Fibroblast of peridontal ligament (primary cell): ENCODE measurements around the gene KRTAP4-16.
"Not testable (repeated sequence)": the region's sequence is repeated elsewhere in the genome, so short reads cannot be mapped to it uniquely, and the experiment has no call there.

ENCODE experiments used
- DNase-seq: peaks from one replicate; pipeline ENCODE4 v3.0.0-alpha.2; 2010; ENCODE audit errors: extremely low read depth

The KRTAP4-16 gene

GRCh38 chr17:41119696-41120690 is 18.0 kb upstream of the KRTAP4-16 start:
- not testable (repeated sequence) for DNase-seq

- no peak for DNase-seq
These were observed 16.7 kb upstream of the KRTAP4-16 start for GRCh38 chr17:41118721-41119120.

GRCh38 chr17:41117846-41118386 is 15.9 kb upstream of the KRTAP4-16 start, which contains the start of gene KRTAP4-11:
TSS of gene KRTAP4-11 (minus strand) at chr17:41118373. CDS start at chr17:41118315, 58 bp downstream.
- not testable (repeated sequence) for DNase-seq

GRCh38 chr17:41116297-41116696 is 14.3 kb upstream of the KRTAP4-16 start:
- no peak for DNase-seq

- no peak for DNase-seq
These were observed 9.3 kb upstream of the KRTAP4-16 start for GRCh38 chr17:41111151-41111885.

GRCh38 chr17:41108728-41109386 is 6.8 kb upstream of the KRTAP4-16 start:
- DNase-seq: not testable (repeated sequence)

GRCh38 chr17:41107941-41108450 is 6.0 kb upstream of the KRTAP4-16 start:
- peak; percentile 58 for DNase-seq

GRCh38 chr17:41105347-41105746 is 3.3 kb upstream of the KRTAP4-16 start, which contains the start of gene KRTAP4-9:
TSS of gene KRTAP4-9 (plus strand) at chr17:41105389. CDS start at chr17:41105389, 0 bp downstream.
- not testable (repeated sequence) for DNase-seq

GRCh38 chr17:41104386-41105038 is 2.5 kb upstream of the KRTAP4-16 start:
- DNase-seq: peak; percentile 63

- DNase-seq: no peak
These were observed 1.9 kb upstream of the KRTAP4-16 start for GRCh38 chr17:41103896-41104295.

GRCh38 chr17:41099682-41100480 is 2.1 kb downstream of the KRTAP4-16 start:
- peak; percentile 55 for DNase-seq

- peak; percentile 63 for DNase-seq
These were observed 3.5 kb downstream of the KRTAP4-16 start for GRCh38 chr17:41098481-41098880.

GRCh38 chr17:41098042-41098441 is 4.0 kb downstream of the KRTAP4-16 start, which contains the start of gene KRTAP4-8:
TSS of gene KRTAP4-8 (minus strand) at chr17:41098142. CDS start at chr17:41098084, 58 bp downstream.
- DNase-seq: no peak

- no peak for DNase-seq
These were observed 6.0 kb downstream of the KRTAP4-16 start for GRCh38 chr17:41096055-41096454.

GRCh38 chr17:41088760-41089352 is 13.2 kb downstream of the KRTAP4-16 start:
- not testable (repeated sequence) for DNase-seq

GRCh38 chr17:41084100-41084856 is 17.7 kb downstream of the KRTAP4-16 start, which contains the start of gene KRTAP4-7:
TSS of gene KRTAP4-7 (plus strand) at chr17:41084150. CDS start at chr17:41084207, 57 bp downstream.
- not testable (repeated sequence) for DNase-seq

GRCh38 chr17:41083427-41083826 is 18.6 kb downstream of the KRTAP4-16 start:
- peak; percentile 47 for DNase-seq

GRCh38 chr17:41082626-41083025 is 19.4 kb downstream of the KRTAP4-16 start:
- no peak for DNase-seq
